ENCODE data around the gene TDP1. TPM values are rescaled to one million over a fixed set of nuclear protein-coding genes. Genes with fewer than 3 reads are reported as not detected.

The TDP1 gene
- total and polyA plus RNA-seq, 2 experiments from 2014 or later: 11.8 to 12.6 TPM

- peaks cover 7% of the 10 kb centered on the region; the same call in 1 of the 2 replicates for H3K36me3 ChIP-seq (ENCODE audit: low read depth)
- H4K20me1 ChIP-seq (ENCODE audit: insufficient read depth): no peaks in the 10 kb centered on the region
- no peak for TF ChIP-seq EZH2phosphoT487 (IDR thresholded peaks at IDR 0.05; ENCODE audit: insufficient read depth, low read depth)
- no peak for TF ChIP-seq EZH2 (IDR thresholded peaks at IDR 0.05; ENCODE audit: insufficient read depth, poor library complexity, severe bottlenecking)
- in situ Hi-C loops (cut with MboI): no loop called here
- H3K4me3 ChIP-seq: no peak overlapping the region
- no peaks in the 10 kb centered on the region for H3F3A ChIP-seq (ENCODE audit: insufficient read depth)
- DNase-seq: no peak
- H3K27me3 ChIP-seq (replicated peaks; ENCODE audit: insufficient read depth): no peaks in the 10 kb centered on the region
- H3K9ac ChIP-seq: no peak overlapping the region
- H2AFZ ChIP-seq: no peak overlapping the region
- H3K79me2 ChIP-seq (ENCODE audit: insufficient read depth): no peaks in the 10 kb centered on the region
- H3K27ac ChIP-seq: no peak overlapping the region
- no peaks in the 10 kb centered on the region for H3K9me2 ChIP-seq (ENCODE audit: insufficient read depth)
- 58 to 72% methylated on average over 1 of the region's 1 CpG for WGBS, 2 experiments (ENCODE audit: low coverage in 1 of 2, low lambda C conversion rate in 2 of 2, missing lambda C conversion rate in 2 of 2)
- H3K9me3 ChIP-seq (ENCODE audit: low read depth): no peaks in the 10 kb centered on the region
- no peaks in the 10 kb centered on the region for H3K4me1 ChIP-seq (ENCODE audit: insufficient read depth)
- no peak overlapping the region for H3K4me2 ChIP-seq (ENCODE audit: unreplicated experiment)
These were observed 72.1 kb downstream of the TDP1 start for GRCh38 chr14:90027842-90028241.

- Histone ChIP-seq H3F3A (ENCODE audit: insufficient read depth) (no peaks in the 10 kb centered on the region), H3K4me3 (no peak overlapping the region), H3K9ac (no peak overlapping the region), H3K4me2 (ENCODE audit: unreplicated experiment) (no peak overlapping the region), H3K4me1 (ENCODE audit: insufficient read depth) (no peaks in the 10 kb centered on the region), H4K20me1 (ENCODE audit: insufficient read depth) (no peaks in the 10 kb centered on the region), H3K36me3 (ENCODE audit: low read depth) (peaks cover 33% of the 10 kb centered on the region; the same call in 1 of the 2 replicates), H3K27ac (no peak overlapping the region), H2AFZ (no peak overlapping the region), H3K79me2 (ENCODE audit: insufficient read depth) (no peaks in the 10 kb centered on the region), H3K9me3 (ENCODE audit: low read depth) (no peaks in the 10 kb centered on the region), H3K27me3 (replicated peaks; ENCODE audit: insufficient read depth) (no peaks in the 10 kb centered on the region), H3K9me2 (ENCODE audit: insufficient read depth) (no peaks in the 10 kb centered on the region)
- in situ Hi-C loops (cut with MboI): no loop called here
- TF ChIP-seq EZH2phosphoT487 (IDR thresholded peaks at IDR 0.05; ENCODE audit: insufficient read depth, low read depth) (no peak), EZH2 (IDR thresholded peaks at IDR 0.05; ENCODE audit: insufficient read depth, poor library complexity, severe bottlenecking) (no peak)
- no peak for DNase-seq
- WGBS, 2 experiments (ENCODE audit: low coverage in 1 of 2, low lambda C conversion rate in 2 of 2, missing lambda C conversion rate in 2 of 2): 95 to 100% methylated on average over 2 of the region's 2 CpGs
These were observed 78.4 kb downstream of the TDP1 start for GRCh38 chr14:90034156-90034555.

- H3F3A ChIP-seq (ENCODE audit: insufficient read depth): no peaks in the 10 kb centered on the region
- no peak overlapping the region for H3K9ac ChIP-seq
- no peak overlapping the region for H3K27ac ChIP-seq
- no peaks in the 10 kb centered on the region for H3K79me2 ChIP-seq (ENCODE audit: insufficient read depth)
- no peak overlapping the region for H3K4me3 ChIP-seq
- H3K4me1 ChIP-seq (ENCODE audit: insufficient read depth): no peaks in the 10 kb centered on the region
- H3K4me2 ChIP-seq (ENCODE audit: unreplicated experiment): no peak overlapping the region
- H4K20me1 ChIP-seq (ENCODE audit: insufficient read depth): no peaks in the 10 kb centered on the region
- 95 to 100% methylated on average over 6 of the region's 6 CpGs for WGBS, 2 experiments (ENCODE audit: low coverage in 1 of 2, low lambda C conversion rate in 2 of 2, missing lambda C conversion rate in 2 of 2)
- H3K9me2 ChIP-seq (ENCODE audit: insufficient read depth): no peaks in the 10 kb centered on the region
- no peak for TF ChIP-seq EZH2phosphoT487 (IDR thresholded peaks at IDR 0.05; ENCODE audit: insufficient read depth, low read depth)
- no peak for TF ChIP-seq EZH2 (IDR thresholded peaks at IDR 0.05; ENCODE audit: insufficient read depth, poor library complexity, severe bottlenecking)
- DNase-seq: no peak
- H3K27me3 ChIP-seq (replicated peaks; ENCODE audit: insufficient read depth): no peaks in the 10 kb centered on the region
- H2AFZ ChIP-seq: no peak overlapping the region
- in situ Hi-C loops (cut with MboI): no loop called here
- H3K9me3 ChIP-seq (ENCODE audit: low read depth): no peaks in the 10 kb centered on the region
- peaks cover 31% of the 10 kb centered on the region; the same call in 1 of the 2 replicates for H3K36me3 ChIP-seq (ENCODE audit: low read depth)
These were observed 79.3 kb downstream of the TDP1 start for GRCh38 chr14:90034835-90035525.

GRCh38 chr14:90039253-90040010, 83.7 kb downstream of the TDP1 start:
- Histone ChIP-seq H3K9me2 (ENCODE audit: insufficient read depth) (no peaks in the 10 kb centered on the region), H3K4me1 (ENCODE audit: insufficient read depth) (no peaks in the 10 kb centered on the region), H3K36me3 (ENCODE audit: low read depth) (peaks cover 26% of the 10 kb centered on the region; the same call in 1 of the 2 replicates), H4K20me1 (ENCODE audit: insufficient read depth) (no peaks in the 10 kb centered on the region), H3K9ac (no peak overlapping the region), H3F3A (ENCODE audit: insufficient read depth) (no peaks in the 10 kb centered on the region), H2AFZ (no peak overlapping the region), H3K27ac (no peak overlapping the region), H3K27me3 (replicated peaks; ENCODE audit: insufficient read depth) (no peaks in the 10 kb centered on the region), H3K4me2 (ENCODE audit: unreplicated experiment) (no peak overlapping the region), H3K4me3 (no peak overlapping the region), H3K79me2 (ENCODE audit: insufficient read depth) (no peaks in the 10 kb centered on the region), H3K9me3 (ENCODE audit: low read depth) (no peaks in the 10 kb centered on the region)
- no peak for TF ChIP-seq EZH2 (IDR thresholded peaks at IDR 0.05; ENCODE audit: insufficient read depth, poor library complexity, severe bottlenecking)
- TF ChIP-seq EZH2phosphoT487 (IDR thresholded peaks at IDR 0.05; ENCODE audit: insufficient read depth, low read depth): no peak
- no peak for DNase-seq
- 96 to 98% methylated on average over 11 of the region's 11 CpGs for WGBS, 2 experiments (ENCODE audit: low coverage in 1 of 2, low lambda C conversion rate in 2 of 2, missing lambda C conversion rate in 2 of 2)
- in situ Hi-C loops (cut with MboI): no loop called here
